IPS DF 4.7 (cell line): ENCODE results near the gene SIX5.
"Not testable (repeated sequence)": the region's sequence is repeated elsewhere in the genome, so short reads cannot be mapped to it uniquely, and the experiment has no call there.

Experiments used
- DNase-seq: peaks from one replicate; pipeline ENCODE4 v3.0.0-alpha.2; 2013; ENCODE audit warnings: low spot score; ENCODE audit errors: extremely low read depth

SIX5 gene

GRCh38 chr19:45758921-45759320 lies 10.1 kb downstream of the SIX5 start:
- DNase-seq: no peak

GRCh38 chr19:45757695-45758094 lies 11.4 kb downstream of the SIX5 start:
- DNase-seq: no peak

DNA sequence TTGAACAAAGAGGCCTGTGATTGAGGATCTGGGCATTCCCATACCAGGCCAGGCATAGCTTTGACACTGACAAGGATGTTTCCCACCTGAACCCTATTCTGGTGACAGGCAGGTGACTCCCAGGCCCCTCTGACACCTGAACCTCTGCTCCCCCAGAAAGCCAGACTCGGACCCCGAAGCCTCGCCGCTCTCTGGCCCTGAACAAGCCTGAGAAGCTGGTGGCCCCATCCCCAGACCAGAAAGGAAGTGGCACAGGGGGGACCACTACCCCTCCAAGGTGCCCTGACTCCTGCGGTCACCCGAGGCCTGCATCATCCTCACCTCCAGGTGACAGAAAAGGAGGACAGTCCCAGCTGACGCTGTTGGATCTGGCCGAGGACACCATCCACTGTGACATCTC lies 14.7 kb downstream of the SIX5 start:
- no peak for DNase-seq

DNA sequence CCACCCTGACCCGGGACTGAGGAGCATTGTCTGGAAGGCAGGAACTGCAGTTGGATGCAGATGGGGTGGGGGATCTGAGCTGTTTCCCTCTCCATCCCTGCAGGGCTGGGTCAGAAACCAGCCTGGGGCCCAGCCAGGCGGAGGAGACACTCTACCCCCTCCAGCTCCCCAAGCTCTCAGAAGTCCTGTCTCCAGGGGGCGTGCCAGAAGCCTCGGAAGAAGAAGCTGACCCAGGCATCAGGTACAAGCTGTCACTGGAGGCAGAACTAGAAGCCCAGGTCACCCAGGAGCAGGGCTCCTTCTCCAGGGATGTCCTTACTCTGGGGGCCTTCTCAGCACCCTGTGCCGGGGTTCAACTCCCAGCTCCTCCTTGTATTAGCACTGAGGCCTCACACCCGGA lies 15.5 kb downstream of the SIX5 start:
- DNase-seq: no peak

GRCh38 chr19:45752639-45753038 lies 16.4 kb downstream of the SIX5 start:
- DNase-seq: no peak

DNA sequence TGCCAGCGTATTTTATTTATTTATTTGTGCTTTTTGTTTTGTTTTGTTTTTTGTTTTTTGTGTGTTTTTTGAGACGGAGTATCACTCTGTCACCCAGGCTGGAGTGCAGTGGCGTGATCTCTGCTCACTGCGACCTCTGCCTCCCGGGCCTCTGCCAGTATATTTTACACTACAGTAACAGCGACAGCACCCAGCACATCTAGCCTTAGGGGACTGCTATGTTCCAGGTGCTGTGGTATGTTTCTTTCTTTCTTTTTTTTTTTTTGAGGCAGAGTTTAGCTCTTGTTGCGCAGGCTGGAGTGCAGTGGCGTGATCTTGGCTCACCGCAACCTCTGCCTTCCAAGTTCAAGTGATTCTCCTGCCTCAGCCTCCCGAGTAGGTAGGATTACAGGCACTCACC lies 17.6 kb downstream of the SIX5 start:
- not testable (repeated sequence) for DNase-seq

DNA sequence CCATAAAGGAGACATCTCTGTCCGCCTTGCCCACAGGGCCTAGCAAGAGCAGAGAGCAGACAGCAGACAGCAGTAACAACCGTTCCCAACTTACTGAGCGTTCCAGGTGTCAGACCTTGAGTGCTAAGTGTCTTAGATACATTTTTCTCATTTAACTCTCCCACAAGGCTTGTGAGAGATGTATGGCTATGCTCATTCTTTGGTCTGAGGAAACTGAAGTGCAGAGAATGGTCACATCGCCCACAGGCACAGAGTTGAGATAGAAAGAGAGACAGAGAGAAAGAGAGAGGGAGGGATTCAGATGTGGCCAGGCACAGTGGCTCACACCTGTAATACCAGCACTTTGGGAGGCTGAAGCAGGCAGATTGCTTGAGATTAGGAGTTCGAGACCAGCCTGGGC lies 21.5 kb downstream of the SIX5 start:
- DNase-seq: no peak

GRCh38 chr19:45746866-45747265 lies 22.2 kb downstream of the SIX5 start:
- no peak for DNase-seq

DNA sequence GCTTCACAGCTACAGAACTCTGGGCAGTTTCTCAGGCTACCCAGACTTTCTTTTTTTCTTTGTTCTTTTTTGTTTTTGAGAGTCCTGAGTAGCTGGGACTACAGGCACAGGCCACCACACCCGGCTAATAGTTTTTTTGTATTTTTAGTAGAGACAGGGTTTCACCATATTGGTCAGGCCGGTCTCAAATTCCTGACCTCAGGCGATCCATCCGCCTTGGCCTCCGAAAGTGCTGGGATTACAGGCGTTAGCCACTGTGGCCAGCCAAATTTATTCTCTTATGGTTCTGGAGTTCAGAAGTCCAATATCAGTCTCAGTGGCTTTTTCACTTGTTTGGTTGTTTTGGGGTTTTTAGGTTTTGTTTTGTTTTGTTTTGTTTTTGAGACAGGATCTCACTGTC lies 23.4 kb downstream of the SIX5 start:
- DNase-seq: no peak

- DNase-seq: no peak
Observed at GRCh38 chr19:45742969-45743368, 26.1 kb downstream of the SIX5 start.

DNA sequence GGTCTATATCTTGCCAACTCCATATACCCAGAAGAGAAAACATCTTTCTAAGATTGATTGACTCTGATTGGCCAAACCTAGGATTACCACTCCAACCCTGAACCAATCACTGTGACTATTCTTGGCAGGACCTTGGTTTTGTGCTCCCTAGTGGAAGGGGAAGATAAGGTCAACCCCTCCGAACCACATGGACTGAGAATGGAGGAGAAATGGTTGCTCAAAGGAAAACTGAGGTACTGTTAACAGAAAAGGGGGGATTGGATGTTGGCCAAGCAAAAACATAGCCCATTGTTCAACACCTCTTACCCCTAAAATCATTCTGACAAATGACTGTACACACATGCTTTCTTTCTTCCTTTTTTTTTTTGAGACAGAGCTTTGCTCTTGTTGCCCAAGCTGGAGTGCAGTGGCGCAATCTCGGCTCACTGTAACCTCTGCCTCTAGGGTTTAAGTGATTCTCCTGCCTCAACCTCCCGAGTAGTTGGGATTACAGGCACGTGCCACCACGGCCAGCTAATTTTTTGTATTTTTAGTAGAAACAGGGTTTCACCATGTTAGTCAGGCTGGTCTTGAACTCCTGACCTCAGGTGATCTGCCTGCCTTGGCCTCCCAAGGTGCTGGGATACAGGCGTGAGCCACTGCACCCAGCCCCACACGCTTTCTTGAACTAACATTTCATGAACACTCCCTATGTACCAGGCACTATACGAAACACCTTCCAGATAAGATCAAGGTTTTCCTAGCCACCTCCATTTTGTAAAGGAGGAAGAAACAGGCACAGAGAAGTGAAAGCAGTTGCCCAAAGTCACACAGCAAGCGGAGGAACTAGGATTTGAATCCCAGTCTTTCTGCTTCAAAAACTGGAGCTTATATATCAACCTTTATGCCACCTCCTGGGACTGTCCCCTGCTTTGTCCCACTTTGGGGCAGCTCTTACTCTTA lies 29.3 kb downstream of the SIX5 start:
- DNase-seq: no peak

- DNase-seq: no peak
Observed at GRCh38 chr19:45733160-45733810, 35.8 kb downstream of the SIX5 start, which contains the start of gene MEIOSIN. MEIOSIN (plus strand) TSS chr19:45733439; CDS start chr19:45735377, 1,938 bp downstream.

DNA sequence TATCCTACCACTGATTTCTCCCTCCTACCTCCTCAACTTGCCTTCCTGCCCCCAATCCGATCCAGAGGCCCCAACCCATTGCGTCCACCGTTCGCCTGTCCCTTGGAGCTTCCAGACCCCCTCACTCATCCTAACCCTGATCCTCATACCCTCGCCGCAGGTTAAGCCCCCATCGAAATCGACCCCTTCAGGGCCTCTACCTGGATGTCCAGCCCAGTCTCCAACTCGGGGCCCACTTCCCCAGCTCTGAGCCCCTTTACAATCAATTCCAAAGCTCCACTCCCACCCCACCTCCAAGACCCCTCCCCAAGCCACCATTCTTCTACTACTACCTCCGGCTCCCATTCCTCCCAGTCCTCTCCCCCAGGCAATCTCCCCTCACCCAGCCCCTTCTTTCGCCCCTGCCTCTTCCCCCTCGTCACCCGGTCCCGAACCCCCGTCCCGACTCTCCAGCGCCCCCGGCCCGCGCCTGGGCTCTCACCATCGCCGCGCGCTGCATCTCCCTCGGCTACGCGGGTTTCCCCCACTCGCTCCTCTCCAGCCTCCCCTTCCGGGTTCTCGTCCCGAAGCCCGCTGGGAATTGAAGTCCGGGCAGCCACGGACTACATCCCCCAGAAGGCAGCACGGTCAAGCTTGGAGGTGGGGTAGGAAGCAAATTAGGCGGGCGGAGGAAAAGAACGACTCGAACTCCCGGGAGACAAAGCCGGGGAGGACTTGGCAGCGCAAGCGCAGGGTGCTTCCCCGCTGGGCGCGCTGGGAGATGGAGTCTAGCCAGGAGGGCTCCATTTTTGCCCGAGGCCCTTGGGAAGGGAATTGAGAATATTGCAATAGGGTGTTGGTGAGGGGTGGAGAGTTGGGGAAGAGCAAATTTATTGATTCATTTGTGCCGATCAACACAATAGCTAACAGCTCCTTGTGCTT lies 38.4 kb downstream of the SIX5 start, which contains the start of gene FBXO46:
Gene FBXO46 (minus strand): TSS at position 529 of the 921 bp plus-strand sequence. CDS start 17,401 bp downstream, outside the sequence.
- DNase-seq: peak; percentile 97

- DNase-seq: no peak
Observed at GRCh38 chr19:45729800-45730290, 39.2 kb downstream of the SIX5 start.

GRCh38 chr19:45728683-45729082 lies 40.4 kb downstream of the SIX5 start:
- DNase-seq: not testable (repeated sequence)

GRCh38 chr19:45720065-45720464 lies 49.0 kb downstream of the SIX5 start:
- DNase-seq: not testable (repeated sequence)

DNA sequence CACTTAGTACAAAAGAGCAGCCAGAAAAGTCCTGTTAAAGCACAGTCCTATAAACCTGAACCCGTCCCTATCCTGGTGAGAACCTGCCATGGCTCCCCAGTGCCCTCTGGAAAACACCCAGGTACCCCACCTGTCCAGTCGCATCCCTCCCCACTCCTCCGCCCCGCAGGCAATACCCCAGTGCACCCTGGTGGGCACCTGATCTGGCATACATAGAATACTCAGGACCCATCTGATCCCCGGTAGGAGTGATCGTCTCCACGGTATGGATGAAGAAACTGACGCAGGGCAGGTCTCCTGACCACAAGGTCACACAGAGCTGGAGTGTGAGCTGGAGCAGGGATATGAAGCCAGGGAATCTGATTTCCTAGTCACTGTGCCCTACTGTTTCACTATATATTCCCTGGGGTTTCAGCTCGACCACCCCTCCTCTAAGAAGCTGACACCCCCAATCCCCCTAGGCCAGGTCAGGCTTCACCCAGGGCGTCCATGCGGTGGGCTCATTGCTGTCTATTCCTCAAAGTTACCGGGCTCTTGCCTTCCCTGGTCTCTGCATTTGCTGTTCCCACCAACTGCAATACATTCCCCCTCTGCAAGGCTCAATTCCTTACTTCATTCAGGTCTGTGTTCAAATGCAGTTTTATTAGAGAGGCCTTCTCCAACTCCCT lies 50.9 kb downstream of the SIX5 start:
- DNase-seq: no peak

GRCh38 chr19:45717131-45717982 lies 51.7 kb downstream of the SIX5 start:
- DNase-seq: peak; percentile 100

DNA sequence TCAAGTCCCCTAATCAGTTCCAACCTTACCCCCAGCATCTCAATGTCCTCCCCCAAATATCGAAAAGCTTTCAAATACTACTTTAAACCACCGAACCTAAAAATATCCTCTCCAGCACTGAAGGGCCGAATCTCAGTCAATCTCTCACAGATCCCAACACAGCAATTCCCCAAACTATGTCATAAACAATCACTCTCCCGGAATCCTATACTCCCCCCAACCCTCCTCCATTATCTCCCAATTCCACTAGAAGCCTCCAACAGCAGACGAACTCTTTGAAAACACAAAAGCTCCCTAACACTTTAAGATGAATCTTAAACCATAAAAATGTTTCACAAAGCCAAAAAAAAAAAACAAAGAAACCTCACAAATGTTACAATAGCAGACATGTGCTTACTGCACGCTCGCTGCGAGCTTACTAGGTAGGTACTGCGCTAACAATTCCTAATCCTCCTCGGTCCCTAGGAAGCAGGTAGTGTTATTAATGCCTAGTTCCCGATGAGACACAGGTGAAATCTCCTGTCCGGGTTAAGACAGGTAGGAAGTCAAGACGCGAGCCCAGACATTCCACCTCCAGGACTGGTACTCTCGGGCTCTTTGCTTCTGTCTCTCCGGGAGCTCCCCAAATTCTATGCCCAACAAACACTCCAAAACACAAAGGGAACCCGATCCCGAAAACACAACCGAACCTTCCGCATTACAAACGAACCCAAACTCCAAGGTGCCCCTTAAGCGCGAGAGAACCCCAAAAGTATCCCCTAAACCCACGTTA lies 52.5 kb downstream of the SIX5 start:
- no peak for DNase-seq
